ENCODE data around the gene DCBLD1. TPM values are rescaled to one million over a fixed set of nuclear protein-coding genes. Genes with fewer than 3 reads are reported as not detected.
A peak's percentile ranks its signal among the peaks of the same experiment; 100 is the strongest.

DCBLD1 gene
- total RNA-seq, 1 donor from 2014 or later: 6.1 TPM

DNA sequence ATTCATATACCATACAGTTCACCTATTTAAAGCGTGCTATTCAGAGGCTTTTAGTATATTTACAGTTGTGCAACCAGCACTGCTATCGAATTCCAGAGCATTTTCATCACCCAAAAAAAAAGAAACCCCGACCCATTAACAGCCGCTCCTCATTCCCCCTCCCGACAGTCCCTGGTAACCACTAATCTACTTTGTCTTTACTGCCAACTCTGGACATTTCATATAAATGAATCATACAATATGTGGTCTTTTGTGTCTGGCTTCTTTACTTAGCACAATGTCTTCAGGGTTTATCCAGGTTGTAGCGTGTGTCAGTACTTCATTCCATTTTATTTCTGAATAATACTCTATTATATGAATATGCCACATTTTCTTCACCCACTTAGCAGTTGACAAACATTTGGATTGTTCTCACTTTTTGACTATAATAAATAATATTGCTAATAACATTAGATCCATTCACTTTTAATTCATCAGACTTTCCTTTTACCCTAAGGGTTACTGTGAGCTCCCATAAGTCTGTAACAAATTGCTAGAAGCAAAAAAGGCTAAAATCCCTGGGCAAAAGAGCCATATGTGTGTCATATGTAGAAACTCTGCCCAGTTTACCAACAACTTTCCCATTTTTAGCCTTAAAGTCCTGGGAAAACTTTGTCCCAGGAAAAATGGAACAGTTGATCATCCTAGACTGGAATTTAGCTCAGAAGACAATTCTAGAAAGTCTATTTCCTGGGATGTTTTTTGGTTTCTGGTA, 33.6 kb upstream of the DCBLD1 start:
- H3K4me3 ChIP-seq (ENCODE audit: low read depth, low read length): no peak overlapping the region
- TF ChIP-seq, protein P1, sequence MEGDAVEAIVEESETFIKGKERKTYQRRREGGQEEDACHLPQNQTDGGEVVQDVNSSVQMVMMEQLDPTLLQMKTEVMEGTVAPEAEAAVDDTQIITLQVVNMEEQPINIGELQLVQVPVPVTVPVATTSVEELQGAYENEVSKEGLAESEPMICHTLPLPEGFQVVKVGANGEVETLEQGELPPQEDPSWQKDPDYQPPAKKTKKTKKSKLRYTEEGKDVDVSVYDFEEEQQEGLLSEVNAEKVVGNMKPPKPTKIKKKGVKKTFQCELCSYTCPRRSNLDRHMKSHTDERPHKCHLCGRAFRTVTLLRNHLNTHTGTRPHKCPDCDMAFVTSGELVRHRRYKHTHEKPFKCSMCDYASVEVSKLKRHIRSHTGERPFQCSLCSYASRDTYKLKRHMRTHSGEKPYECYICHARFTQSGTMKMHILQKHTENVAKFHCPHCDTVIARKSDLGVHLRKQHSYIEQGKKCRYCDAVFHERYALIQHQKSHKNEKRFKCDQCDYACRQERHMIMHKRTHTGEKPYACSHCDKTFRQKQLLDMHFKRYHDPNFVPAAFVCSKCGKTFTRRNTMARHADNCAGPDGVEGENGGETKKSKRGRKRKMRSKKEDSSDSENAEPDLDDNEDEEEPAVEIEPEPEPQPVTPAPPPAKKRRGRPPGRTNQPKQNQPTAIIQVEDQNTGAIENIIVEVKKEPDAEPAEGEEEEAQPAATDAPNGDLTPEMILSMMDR (conservative IDR thresholded peaks at IDR 0.05; ENCODE audit: low read depth, low read length): no peak
- no peak for DNase-seq (ENCODE audit: low read depth)

DNA sequence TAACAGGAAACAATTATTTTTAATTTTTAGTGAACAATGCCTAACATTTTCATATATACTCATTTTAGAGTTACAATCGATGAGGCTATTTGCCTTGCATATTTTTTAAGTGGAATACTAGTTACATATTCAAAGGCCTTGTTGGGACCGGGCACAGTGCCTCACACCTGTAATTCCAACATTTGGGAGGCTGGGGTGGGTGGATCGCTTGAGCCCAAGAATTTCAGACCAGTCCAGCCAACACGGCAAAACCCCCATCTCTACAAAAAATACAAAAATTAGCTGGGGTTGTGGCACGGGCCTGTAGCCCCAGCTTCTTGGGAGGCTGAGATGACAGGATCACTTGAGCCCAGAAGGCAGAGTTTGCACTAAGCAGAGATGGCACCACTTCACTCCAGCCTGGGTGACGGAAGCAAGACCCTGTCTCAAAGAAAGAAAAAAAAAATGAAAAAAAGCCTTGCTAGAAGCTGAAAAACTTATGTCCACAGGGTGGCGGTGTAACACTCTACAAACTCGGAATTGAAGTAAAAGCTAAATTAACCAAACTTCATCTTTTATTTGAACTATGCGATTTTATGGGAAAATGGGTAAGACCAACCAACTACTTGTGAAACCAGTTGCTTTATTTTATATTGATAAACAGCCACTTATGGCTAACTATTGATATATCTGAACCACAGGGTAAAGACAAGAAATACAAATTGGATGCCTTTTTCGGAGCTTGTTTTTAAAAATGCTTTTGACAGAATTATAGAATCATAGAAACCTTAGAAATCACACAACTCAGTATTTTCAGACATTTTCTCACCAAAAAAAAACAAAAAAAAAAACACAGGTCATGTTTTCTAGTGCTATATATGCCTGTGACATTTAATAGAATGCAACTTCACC, 32.7 kb upstream of the DCBLD1 start:
- DNase-seq (ENCODE audit: low read depth): no peak
- H3K4me3 ChIP-seq (ENCODE audit: low read depth, low read length): peak overlapping the region; percentile 25
- TF ChIP-seq, protein P1 (conservative IDR thresholded peaks at IDR 0.05; ENCODE audit: low read depth, low read length): peak; percentile 73

DNA sequence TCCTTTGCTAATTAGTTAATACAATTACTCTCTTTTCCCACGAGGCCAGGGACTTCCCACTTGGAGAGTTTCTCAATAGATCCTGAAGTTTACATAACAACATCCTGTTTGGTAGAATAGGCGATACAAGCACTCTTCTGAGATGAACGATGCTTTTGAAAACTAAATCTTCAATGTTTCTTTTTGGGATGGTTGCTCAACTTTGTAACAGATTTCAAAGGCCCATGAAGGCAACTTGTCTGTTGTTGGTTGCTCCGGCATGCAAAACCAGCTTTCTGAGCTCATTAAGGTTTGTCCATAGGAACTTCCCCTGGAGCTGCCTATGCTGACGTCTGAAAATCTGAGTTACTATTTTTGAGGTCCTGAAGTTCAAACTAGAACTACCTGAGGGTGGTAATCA, 30.8 kb upstream of the DCBLD1 start:
- TF ChIP-seq, protein P1 (conservative IDR thresholded peaks at IDR 0.05; ENCODE audit: low read depth, low read length): no peak
- no peak overlapping the region for H3K4me3 ChIP-seq (ENCODE audit: low read depth, low read length)
- DNase-seq (ENCODE audit: low read depth): no peak

DNA sequence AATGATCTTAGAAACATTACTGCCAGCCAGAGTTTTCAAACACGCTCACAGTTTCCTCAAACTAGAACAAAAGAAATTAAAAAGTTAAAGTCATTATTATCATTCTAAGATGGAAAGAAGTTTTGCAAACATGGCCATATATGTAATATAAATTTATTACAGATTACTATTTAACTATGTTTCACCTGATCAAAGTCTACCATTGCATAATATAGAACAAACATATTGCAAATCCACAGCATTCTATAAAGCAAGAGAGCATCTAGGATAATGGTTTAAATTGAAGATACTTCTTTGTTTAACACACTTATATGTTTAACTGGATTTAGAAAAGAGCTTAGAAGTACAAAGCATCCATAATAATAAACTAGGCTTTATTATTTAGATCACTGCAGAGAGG, 26.2 kb upstream of the DCBLD1 start:
- DNase-seq (ENCODE audit: low read depth): no peak
- TF ChIP-seq, protein P1 (conservative IDR thresholded peaks at IDR 0.05; ENCODE audit: low read depth, low read length): no peak
- H3K4me3 ChIP-seq (ENCODE audit: low read depth, low read length): no peak overlapping the region

DNA sequence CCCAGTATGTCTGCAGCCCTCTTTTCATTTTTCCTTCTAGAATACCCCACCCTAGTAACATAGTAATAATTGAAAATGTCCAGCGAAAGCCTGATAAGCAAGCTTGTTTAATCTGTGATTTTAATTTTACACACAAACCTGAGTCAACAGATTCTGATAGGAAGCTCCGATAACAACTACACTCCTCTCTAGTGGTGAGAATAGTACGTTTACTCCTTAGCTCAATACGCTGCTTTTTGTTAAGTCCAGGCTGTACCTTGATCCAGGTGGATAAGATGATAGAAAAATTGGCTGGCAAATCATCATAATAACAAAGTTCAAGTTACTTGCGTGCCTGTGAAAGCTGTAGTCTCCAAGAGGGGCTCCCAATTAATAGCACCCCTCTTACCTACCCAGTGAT, 25.5 kb upstream of the DCBLD1 start:
- TF ChIP-seq, protein P1 (conservative IDR thresholded peaks at IDR 0.05; ENCODE audit: low read depth, low read length): no peak
- H3K4me3 ChIP-seq (ENCODE audit: low read depth, low read length): no peak overlapping the region
- no peak for DNase-seq (ENCODE audit: low read depth)

DNA sequence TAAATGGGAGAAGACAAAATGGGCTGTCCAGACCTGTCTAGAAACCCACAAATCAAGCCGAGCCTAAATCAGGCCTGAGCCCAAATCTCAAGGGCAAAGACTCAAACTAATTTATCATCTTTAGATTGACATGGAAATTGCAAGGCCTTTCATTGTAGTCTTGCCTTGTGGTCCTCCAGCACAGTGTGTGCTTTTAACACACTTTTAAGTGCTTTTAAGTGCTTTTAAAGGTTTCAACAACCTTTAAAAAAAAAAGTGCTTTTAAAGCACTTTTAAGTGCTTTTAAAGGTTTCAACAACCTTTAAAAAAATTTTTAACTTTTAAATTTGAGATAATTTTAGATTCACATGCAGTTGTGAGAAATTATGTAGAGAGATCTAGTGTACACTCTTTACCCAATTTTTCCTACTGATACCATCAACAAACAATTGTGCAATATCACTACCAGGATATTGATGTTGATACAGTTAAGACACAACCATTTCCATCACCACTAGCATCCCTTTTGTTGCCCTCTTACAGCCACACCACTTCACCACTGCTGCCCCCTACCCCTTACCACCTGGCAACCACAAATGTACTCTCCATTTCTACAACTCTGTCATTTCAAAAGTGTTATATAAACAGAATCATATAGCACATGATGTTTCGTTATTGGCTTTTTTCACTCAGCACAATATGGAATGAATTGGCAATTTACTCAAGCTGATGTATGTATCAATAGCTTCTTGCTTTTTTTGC, 23.1 kb upstream of the DCBLD1 start:
- H3K4me3 ChIP-seq (ENCODE audit: low read depth, low read length): no peak overlapping the region
- TF ChIP-seq, protein P1 (conservative IDR thresholded peaks at IDR 0.05; ENCODE audit: low read depth, low read length): no peak
- DNase-seq (ENCODE audit: low read depth): no peak

Measured in epithelial cell of proximal tubule (primary cell).